GM12891 (cell line): Measurements from ENCODE around the gene ATRN.

Experiments used
- POLR2A ChIP-seq: IDR thresholded peaks from 2 replicates; pipeline ENCODE4 v1.6.1; 2011; ENCODE audit warnings: low read depth, low read length, control low read depth
- POLR2AphosphoS5 ChIP-seq: IDR thresholded peaks from 2 replicates; pipeline ENCODE4 v1.6.1; 2011; ENCODE audit warnings: low read depth, low read length, control low read depth
- POU2F2 ChIP-seq: IDR thresholded peaks from 2 replicates; pipeline ENCODE4 v1.6.1; 2011; ENCODE audit warnings: low read depth, mild to moderate bottlenecking, control low read depth, low read length, moderate library complexity
- TAF1 ChIP-seq: IDR thresholded peaks from 2 replicates; pipeline ENCODE4 v1.6.1; 2011; ENCODE audit warnings: low read depth, low read length, control low read depth

- TF ChIP-seq POLR2A (no peak), TAF1 (no peak), POLR2AphosphoS5 (no peak), POU2F2 (no peak)
Observed at GRCh38 chr20:3648951-3649350, 178.1 kb downstream of the ATRN start.
